Activated B cell treated with CpG ODN at 0.5 μM for 24 hours (primary cell): ENCODE data around the gene TXNL1. TPM values are rescaled to one million over a fixed set of nuclear protein-coding genes. Genes with fewer than 3 reads are reported as not detected.

Experiments used
- ATAC-seq: fragments of 200-7000 bp; cut with Tn5 transposase; one replicate; pipeline ENCODE4 v1.10.0; 2021; ENCODE audit warnings: low read depth, mild to moderate bottlenecking, moderate library complexity
- CTCF ChIA-PET: fragments of 350-600 bp; sonication (Branson Sonifier 250); formaldehyde crosslinking; loops from one replicate; lab custom pipeline; 2021; ENCODE audit warnings: antibody characterized with exemption; lab: Charles Lee
- POLR2A ChIA-PET: fragments of 350-600 bp; sonication (Branson Sonifier 250); formaldehyde crosslinking; loops from one replicate; lab custom pipeline; 2021; ENCODE audit warnings: antibody characterized with exemption; lab: Charles Lee
- DNase-seq: peaks from one replicate; pipeline ENCODE4 v3.0.0; 2022
- H3K27ac Mint-ChIP-seq: one replicate; pipeline ENCODE4 v1.8.0; 2020; ENCODE audit warnings: mixed read lengths
- H3K27me3 Mint-ChIP-seq: one replicate; pipeline ENCODE4 v1.8.0; 2021; ENCODE audit warnings: mixed read lengths
- H3K36me3 Mint-ChIP-seq: one replicate; pipeline ENCODE4 v1.8.0; 2021; ENCODE audit warnings: low read depth, mixed read lengths
- H3K4me1 Mint-ChIP-seq: one replicate; pipeline ENCODE4 v1.8.0; 2021; ENCODE audit warnings: mixed read lengths
- H3K4me3 Mint-ChIP-seq: one replicate; pipeline ENCODE4 v1.8.0; 2020; ENCODE audit warnings: mild to moderate bottlenecking, mixed read lengths
- H3K9me3 Mint-ChIP-seq: one replicate; pipeline ENCODE4 v1.8.0; 2020; ENCODE audit warnings: mixed read lengths
- CTCF ChIP-seq: fragments of 200-600 bp; IDR thresholded peaks from one replicate; pipeline ENCODE4 v1.8.0; 2022; ENCODE audit warnings: antibody characterized with exemption, mild to moderate bottlenecking
- intact Hi-C: fragments of 100-400 bp; cut with micrococcal nuclease; formaldehyde crosslinking; loops from one replicate; pipeline ENCODE4 v1.15.1; 2024
- total RNA-seq: library from RNA; stranded (reverse); gene quantifications from 2 replicates; pipeline ENCODE4 v1.2.3, GENCODE V29; 2022

TXNL1 gene
- total RNA-seq, 1 donor from 2014 or later = 53.4 TPM

- no peak for DNase-seq
- POLR2A ChIA-PET = interaction anchor here (5.4 kb wide), 1 partner anchor 13 kb away, joined by 56 read pairs; the partner anchor contains the start of gene WDR7
- no peaks in the 10 kb centered on the region for H3K27me3 Mint-ChIP-seq
- H3K4me1 Mint-ChIP-seq = peaks cover 50% of the 10 kb centered on the region
- H3K4me3 Mint-ChIP-seq = peak overlapping the region; percentile 96
- H3K9me3 Mint-ChIP-seq = no peaks in the 10 kb centered on the region
- ATAC-seq = peak; percentile 4
- peaks cover 24% of the 10 kb centered on the region for H3K36me3 Mint-ChIP-seq
- TF ChIP-seq CTCF = no peak
- intact Hi-C loops = loop anchor here (2.0 to 10.0 kb wide), 7 partner anchors 16 to 1318 kb away; partner anchors contain the start of genes ONECUT2 and TCF4
- H3K27ac Mint-ChIP-seq = peak overlapping the region; percentile 99
- CTCF ChIA-PET = no interaction called here
Observed at GRCh38 chr18:56639104-56639381, 651 bp upstream of the TXNL1 start.

GRCh38 chr18:56637711-56638231, 621 bp downstream of the TXNL1 start:
- POLR2A ChIA-PET = interaction anchor here (0.7 to 5.4 kb wide), 4 partner anchors 9 to 1316 kb away, joined by 3 to 56 read pairs (median 7); partner anchors contain the start of gene WDR7
- H3K36me3 Mint-ChIP-seq = peaks cover 31% of the 10 kb centered on the region
- TF ChIP-seq CTCF = no peak
- CTCF ChIA-PET = no interaction called here
- H3K27ac Mint-ChIP-seq = peak overlapping the region; percentile 99
- peak overlapping the region; percentile 96 for H3K4me3 Mint-ChIP-seq
- H3K9me3 Mint-ChIP-seq = no peaks in the 10 kb centered on the region
- ATAC-seq = no peak
- intact Hi-C loops = loop anchor here (1.0 to 10.0 kb wide), 9 partner anchors 14 to 1317 kb away; partner anchors contain the start of genes NARS1, ONECUT2, TCF4 and WDR7
- no peaks in the 10 kb centered on the region for H3K27me3 Mint-ChIP-seq
- no peak for DNase-seq
- H3K4me1 Mint-ChIP-seq = peaks cover 52% of the 10 kb centered on the region

GRCh38 chr18:56637176-56637575, 1.2 kb downstream of the TXNL1 start:
- Mint-ChIP-seq H3K4me3 (peak overlapping the region; percentile 96), H3K9me3 (no peaks in the 10 kb centered on the region), H3K27me3 (no peaks in the 10 kb centered on the region), H3K36me3 (peaks cover 36% of the 10 kb centered on the region), H3K27ac (peak overlapping the region; percentile 99), H3K4me1 (peaks cover 52% of the 10 kb centered on the region)
- no peak for DNase-seq
- ChIA-PET POLR2A (interaction anchor here (1.2 to 5.4 kb wide), 2 partner anchors 10 to 15 kb away, joined by 7 to 56 read pairs; partner anchors contain the start of gene WDR7), CTCF (no interaction called here)
- ATAC-seq = no peak
- intact Hi-C loops = loop anchor here (5.0 to 10.0 kb wide), 5 partner anchors 392 to 1050 kb away; partner anchors contain the start of genes ONECUT2 and TCF4
- TF ChIP-seq CTCF = no peak

DNA sequence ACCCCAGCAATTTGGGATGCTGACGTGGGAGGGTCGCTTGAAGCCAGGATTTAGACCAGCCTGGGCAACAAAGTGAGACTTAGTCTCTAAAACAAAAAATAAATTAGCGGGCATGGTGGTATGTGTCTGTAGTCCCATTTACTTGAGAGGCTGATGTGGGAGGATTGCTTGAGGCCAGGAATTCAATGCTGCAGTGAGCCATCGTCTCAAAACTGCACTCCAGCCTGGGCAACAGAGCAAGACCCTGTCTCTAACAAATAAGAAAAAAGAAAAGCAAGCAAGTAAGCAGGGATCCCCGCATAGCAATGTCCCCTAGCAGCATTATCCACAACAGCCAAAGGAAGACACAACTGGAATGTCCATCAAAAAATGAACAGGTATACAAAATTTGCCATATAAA, 3.4 kb downstream of the TXNL1 start:
- peaks cover 56% of the 10 kb centered on the region for H3K4me1 Mint-ChIP-seq
- H3K9me3 Mint-ChIP-seq = no peaks in the 10 kb centered on the region
- H3K36me3 Mint-ChIP-seq = peaks cover 49% of the 10 kb centered on the region
- H3K27me3 Mint-ChIP-seq = no peaks in the 10 kb centered on the region
- no peak overlapping the region for H3K27ac Mint-ChIP-seq
- ATAC-seq (no peak), DNase-seq (no peak)
- ChIA-PET CTCF (no interaction called here), POLR2A (no interaction called here)
- no peak overlapping the region for H3K4me3 Mint-ChIP-seq
- intact Hi-C loops = loop anchor here (5.0 to 10.0 kb wide), 5 partner anchors 390 to 1048 kb away; partner anchors contain the start of genes ONECUT2 and TCF4
- TF ChIP-seq CTCF = no peak
